ENCODE data around the gene ARHGEF28.

Gene ARHGEF28

DNA sequence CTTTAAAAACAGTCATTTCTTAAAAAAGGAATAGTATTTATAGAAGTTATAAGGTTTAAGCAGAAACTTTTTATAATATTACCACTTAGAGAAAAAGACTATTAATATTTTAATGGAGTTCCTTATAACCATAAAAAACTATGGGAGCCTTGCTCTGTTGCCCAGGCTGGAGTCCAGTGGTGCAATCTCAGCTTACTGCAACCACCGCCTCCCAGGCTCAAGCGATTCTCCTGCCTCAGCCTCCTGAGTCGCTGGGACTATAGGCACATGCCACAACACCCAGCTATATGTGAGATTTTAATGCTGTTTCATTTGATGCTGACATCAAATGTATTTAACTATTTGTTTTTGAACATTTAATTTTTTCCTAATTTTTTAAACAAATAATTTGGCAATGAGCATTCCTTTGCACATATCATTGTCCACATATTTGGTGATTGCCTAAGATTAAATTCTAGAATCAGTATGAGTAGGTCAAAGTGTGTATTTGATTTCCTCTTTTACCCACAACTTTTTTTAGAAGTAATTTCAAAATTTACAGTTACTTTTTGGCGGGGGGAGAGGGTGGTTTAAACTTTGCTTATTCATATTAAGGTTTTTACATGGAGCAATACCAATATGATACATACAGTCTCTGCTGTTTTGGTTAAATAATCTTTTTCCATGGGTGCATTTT lies 235.5 kb downstream of the ARHGEF28 start:
- peak; percentile 11 for DNase-seq

DNA sequence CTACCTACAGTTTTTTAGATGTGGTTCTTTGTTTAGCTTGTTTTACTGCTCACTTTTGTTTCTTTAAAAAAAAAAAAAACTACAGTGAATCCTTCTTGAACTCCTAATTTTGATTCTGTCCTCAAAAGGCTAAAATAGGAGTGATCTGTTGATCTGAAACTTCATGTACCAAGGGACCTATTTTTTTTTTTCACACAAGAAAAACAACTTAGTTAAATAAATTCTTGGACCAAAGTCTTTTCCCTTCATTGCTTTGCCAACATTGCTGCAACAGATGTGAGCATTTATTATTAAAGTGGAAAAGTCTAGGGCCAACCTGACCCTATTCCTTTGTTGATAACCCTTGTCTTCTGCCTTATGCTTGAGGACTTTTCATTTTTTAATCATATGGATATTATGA lies 236.8 kb downstream of the ARHGEF28 start:
- DNase-seq, result no peak

DNA sequence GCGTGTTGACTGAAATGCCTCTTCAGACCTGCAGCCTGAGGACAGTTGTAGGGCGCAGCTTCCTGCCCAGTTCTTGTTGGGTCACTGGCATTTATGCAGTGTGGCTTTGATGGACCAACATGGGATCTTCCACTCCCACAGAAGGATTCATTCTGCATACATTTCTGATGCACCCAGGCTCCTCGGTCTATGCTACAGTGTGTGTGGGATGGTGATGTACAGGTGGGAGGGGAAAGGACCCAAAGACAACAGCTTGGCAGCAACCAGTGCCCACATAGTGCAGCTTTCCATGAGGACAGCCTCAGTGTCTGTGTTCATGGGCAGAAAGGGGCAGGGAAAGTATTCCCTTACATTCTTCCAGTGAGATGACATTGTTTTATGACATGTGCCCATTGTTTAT lies 237.9 kb downstream of the ARHGEF28 start:
- DNase-seq, result no peak

DNA sequence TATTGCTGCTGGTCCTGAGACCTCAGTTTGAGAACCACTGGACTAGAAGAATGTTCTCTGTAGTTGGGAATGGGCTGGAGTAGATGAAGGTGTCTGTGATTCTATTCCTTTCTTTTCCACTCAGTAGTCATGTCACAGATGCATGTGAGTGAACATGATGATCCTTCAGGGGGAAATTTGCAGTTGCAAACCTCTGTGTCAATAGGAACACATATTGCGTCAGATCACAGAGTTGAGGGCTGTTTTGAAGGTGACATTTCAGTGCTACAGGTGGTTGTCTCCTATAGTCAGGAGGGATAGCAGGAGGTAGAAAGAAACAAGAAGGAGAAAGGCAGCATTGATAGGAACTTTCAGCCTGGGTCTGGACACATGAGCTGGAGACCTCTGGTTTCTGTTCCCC lies 239.3 kb downstream of the ARHGEF28 start:
- no peak for DNase-seq

DNA sequence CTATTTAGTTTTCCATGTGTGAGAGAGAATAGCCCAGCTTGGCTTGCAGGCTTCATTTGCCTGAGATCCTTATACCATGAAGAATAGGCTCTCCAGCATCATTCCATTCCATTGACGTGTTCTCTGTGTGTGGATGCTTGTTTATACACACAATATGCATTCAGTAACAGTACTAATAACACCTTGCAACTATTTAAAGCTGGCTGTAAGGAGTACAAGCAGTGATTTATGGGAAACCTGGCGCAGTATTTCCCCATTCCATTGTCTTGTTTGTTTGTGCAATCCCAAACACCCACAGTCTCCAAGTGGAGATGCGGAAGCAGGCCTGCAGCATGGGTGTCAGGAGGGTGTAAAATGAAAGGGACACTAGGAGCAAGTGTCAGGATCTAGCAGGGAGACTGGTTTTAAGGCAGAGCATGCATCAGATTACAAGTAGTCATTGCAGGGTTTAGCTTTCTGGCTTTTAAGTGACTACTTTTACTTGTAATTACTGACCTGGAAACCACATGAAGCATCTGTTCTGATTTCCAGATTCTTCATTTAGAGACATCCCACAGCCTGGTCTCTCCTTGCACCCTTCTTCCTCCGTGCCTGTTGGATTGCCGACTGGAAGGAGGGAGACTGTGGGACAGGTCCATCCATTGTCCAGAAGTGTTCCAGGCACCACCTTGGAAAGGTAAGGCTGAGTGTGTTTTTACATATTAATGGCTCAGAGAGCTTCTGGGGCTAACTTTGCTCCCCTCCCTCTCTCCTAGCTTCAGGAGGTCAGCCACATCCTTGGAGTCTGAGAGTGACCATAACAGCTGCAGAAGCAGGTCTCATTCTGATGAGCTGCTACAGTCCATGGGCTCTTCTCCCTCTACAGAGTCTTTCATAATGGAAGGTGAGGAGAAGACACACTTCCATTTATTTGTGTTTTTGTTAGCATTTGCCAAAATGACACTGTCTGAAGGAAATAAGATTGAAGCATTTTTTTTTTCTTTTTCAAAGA lies 241.6 kb downstream of the ARHGEF28 start:
- peak; percentile 31 for DNase-seq

DNA sequence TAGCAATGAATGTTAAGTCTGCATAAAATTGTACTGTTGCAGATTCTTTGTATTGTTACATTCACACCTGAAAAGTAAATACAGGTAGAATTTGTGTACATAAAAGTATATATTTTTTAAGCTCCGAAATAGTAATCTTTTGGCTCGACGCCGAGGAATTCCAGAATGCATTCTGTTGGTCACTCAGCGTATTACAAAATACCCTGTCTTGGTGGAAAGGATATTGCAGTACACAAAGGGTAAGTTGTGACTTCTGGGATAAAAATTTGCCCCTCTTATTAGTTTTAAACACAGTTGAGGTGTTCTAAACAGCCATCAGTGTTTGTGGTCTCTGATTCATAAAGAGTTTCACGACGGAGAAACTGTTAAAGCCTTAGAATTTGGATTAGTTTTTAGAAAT lies 257.6 kb downstream of the ARHGEF28 start:
- no peak for DNase-seq

DNA sequence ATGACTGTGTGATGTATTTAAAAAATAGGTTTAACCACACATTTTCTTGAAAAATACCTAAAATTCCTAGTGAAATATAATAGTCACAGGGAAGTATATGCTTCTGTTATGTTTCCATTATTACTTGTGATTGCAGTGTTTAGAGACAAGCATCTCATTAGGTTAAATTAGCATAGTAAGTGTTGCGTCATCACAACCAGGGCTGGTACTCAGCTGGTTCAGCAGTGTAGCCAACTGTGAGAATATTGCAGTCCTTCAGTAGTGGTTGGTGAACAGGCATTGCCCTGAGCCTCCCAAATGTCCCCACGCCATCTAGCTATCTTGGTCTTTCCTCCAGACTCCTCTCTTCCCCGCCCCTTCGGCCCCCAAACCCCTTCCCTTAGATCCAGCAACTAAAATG lies 261.7 kb downstream of the ARHGEF28 start:
- no peak for DNase-seq

DNA sequence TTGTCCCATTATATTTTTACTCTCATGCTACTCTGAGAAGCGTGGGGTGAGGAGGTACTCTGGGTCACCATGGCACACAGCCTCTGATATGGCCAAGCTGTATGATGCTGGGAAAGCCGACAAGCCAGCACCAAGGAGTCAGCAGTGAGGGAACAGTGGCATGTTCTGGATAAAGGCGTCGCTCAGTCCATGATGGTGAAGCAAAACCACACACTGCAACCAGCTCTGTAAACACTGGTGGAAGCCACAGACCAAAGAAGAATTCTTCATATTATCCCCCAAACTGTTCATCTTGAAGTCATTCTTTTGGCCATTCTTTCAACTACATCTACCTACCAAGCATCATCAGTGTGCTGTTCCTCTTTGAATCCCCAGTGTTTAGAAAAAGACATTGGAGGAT lies 264.6 kb downstream of the ARHGEF28 start:
- DNase-seq, result no peak

DNA sequence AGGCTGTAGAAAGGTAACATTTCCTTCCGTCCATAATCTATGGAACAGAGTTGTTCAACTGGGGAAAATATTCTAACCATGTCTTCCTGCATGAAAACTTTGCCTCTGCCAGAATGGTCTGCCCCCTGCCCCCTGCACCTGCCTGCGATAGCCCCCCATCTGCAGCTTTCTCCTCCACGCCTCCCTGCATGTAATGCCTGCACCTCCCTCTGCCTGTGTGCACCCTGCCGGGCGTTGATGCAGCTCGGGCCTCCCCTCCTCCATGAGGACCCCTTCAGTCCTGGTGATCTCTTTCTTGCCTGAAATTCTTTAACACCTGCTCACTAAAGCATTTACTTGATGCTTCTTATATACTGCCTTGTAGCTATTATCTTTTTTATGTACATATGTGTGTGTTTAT lies 266.2 kb downstream of the ARHGEF28 start:
- no peak for DNase-seq

DNA sequence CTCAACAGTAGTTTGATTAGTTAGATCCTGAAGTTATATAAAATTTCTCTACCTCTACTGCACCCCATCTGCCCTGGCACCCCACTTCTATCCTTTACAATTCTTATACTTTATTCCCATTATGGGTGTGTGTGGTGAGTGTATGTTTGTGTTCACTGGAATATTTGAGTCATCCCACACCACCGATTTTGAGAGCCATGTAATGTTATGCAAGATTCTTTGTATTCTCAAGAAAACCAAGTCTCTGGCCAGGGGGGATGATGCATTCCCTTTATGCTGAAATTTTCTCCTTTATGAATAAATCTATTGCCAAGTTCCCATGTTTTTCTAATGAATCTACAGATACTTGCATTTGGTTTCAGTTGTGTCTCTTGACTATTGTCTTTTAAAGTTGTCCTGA lies 266.8 kb downstream of the ARHGEF28 start:
- DNase-seq, result peak; percentile 94

DNA sequence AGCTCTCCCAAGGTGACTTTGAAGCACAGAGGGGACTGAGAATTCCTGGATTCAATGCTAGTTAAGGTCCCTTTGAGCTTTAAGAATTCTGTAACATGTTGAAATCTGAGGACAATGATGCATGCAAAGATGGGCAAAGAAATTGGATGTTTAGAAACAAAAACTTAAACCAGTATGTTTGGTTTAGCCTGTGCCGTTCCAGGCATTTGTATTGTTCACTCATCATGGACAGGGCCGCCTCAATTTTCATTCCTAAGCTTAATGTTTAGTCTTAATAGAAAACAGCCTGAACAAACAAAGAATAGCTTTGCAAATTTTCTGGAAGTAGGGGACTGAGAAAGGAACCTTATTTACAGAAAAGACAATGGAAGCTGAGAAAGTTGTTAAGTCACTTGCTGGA lies 267.8 kb downstream of the ARHGEF28 start:
- no peak for DNase-seq

DNA sequence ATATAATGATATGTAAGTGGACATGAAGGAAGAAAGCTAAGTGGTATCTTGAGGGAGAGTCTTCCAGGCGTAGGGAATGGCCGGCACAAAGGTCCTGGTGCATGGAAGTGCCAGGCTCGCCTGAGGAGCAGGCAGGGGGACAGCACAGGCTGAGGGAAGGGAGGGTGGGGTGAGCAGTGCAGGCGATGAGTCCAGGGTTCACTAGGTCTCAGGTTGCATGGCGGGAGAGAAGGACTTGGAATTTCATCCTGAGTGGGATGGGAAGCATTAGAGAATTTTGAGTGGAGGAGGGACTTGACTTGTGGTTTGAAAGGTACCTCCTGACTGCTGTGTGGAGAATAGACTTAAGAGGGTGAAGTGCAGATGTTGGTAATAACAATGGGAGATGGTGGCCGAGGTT lies 268.9 kb downstream of the ARHGEF28 start:
- DNase-seq, result no peak

DNA sequence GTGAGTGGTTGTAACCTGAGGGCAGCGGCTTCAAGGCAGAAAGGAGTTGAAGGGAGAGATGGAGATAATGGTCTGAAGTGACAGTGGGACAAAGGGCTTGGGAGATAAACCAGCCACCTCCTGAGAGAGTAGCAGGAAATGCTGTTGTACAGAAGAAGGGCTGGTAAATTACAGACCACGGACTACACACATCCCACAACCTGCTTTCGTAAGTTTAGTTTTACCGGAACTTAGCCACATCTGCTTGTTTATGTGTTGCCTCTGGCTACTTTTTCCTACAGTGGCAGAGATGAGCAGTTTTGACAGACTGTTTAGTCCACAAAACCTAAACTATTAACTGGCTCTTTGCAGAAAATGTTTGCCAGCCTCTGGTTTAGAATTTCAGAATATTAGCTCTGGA lies 269.5 kb downstream of the ARHGEF28 start:
- DNase-seq, result no peak

DNA sequence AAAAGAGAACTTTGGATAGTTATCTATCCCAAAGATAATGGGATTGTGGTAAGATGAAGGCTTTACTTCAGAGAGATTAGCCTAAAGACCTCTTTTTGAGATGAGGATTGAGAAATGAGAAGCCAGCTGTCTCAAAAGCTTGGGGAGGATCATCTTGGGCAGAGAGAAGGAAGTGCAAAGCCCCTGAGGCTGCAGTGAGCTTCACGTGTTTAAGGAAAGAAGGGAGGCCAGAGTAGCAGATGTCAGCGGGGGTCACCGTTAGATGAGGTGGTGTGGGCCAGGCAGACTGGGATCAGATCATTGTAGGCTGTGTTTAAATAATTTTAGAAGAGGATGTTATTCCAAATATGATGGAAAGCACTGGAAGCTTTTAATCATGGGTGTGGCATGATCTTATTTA lies 270.1 kb downstream of the ARHGEF28 start:
- no peak for DNase-seq

DNA sequence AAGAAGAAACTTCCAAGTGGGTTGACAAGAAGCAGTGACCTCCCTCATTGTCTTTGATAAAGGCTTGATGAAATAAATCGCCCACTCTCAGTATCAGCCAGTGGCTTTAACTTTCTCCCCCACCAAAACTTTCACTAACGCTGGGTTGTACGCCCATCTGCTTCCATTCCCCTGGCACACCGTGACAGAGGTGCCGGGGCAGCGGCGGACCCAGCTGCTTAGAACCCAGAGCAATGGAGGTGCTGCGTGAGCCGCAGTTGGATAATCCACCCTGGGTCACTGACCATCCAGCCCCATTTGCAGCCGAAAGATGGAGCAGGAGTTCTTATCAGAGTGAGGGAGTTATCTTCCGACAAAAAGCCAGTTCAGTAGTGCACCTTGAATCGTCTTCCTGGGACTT lies 270.7 kb downstream of the ARHGEF28 start:
- no peak for DNase-seq

DNA sequence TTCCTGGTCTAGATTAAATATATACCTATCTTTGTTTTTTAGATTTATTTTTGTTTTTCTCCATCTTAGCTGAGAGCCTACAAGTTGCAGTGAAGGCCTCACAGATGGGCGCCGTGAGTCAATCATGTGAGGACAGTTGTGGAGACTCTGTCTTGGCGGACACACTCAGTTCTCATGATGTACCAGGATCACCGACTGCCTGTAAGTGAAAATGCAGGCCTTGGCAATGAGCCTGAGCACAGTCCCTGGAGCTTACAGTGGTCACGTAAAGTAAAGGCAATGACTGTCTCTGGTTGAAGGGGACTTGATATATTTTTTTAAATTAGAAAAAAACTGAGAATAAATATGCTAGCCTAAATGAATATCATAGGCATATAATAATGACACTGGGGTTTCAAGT lies 271.9 kb downstream of the ARHGEF28 start:
- DNase-seq, result no peak

DNA sequence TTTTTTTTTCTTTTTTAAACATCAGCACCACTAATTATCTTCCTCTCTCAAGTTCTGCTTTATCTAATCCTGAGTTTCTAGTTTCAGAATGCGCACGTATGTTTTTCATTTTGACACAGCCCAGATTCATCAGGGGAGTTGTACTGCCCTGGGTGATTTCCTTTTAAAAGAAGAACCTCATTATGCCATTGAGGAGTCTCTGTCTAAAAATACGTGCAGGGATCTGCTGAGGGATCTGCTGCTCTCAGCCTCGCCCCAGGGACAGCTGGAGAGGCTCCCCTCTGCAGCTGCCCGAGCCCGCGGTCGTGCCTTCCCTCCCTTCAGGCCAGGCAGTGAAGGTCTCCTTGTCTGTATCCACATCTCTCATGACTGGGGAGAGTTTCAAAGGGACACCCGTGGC lies 273.1 kb downstream of the ARHGEF28 start:
- no peak for DNase-seq

DNA sequence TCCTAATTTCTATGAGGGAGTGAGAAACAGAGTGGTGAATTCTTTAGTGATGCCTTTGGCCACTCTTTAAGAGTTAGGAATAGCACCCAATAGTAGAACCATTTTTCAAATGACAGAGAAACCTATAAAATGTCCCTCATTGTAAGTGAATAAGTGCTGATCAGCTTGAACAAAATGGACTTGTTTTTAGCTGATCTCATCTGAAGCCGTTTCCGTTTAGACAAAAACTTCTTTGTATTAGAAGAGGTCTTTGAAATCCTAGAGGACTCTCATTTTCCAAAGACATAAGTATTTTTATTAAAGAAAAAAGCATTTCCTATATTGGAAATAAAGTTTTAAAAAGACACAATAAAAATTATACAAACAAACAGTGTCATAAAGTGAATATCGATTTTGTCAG lies 273.9 kb downstream of the ARHGEF28 start:
- DNase-seq, result no peak

DNA sequence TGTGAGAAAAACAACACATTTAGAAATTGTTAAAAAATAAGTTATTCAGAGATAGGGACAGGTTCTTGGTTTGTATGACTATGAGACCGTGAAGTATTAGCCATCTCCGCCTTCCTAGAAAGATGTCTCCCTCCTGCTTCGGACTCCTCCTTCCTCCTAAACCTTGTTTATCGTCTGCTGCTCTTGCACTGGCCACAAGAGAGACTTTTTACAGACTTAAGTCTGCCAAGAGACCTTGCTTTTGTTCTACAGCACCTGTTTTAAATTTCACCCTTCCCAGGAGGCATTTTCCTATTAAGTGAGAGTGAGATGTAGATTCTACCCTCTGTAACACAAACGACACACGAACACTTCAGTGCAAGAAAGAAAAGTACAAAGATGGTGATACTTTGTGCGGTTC lies 274.6 kb downstream of the ARHGEF28 start:
- no peak for DNase-seq

DNA sequence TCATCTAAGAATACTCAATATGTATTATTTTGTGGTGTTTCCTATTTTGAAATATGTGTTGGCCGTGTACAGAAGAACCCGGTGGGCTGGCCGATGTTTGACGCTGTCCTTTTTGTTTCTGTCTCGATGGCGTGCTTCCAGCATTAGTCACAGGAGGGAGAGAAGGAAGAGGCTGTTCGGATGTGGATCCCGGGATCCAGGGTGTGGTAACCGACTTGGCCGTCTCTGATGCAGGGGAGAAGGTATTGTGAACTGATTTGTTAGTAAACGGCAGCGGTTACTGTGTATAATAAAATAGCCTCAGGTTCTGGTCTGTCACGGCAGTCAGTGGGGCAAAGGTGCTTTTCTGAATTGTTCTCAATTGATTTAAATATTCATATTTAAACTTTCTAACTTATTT lies 275.0 kb downstream of the ARHGEF28 start:
- DNase-seq, result peak; percentile 79

DNA sequence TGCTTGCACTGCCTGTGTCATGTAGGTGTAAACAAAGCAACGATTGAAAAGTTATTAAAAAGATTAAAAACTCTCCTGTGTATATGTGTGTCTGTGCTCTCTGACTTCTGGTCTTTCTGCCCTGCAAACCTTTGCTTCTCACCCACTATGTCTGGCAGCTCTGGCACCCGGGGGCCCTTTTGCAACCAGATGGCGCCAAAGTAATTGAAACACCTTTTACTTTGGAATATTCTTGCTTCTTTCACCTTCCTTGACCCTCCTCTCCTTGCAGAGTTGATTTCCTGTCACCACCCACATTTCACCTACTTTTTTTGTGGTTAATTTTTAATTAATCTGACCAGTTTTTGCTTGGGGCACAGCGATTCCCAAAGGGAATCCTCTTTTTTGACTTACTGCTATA lies 275.5 kb downstream of the ARHGEF28 start:
- DNase-seq, result no peak

DNA sequence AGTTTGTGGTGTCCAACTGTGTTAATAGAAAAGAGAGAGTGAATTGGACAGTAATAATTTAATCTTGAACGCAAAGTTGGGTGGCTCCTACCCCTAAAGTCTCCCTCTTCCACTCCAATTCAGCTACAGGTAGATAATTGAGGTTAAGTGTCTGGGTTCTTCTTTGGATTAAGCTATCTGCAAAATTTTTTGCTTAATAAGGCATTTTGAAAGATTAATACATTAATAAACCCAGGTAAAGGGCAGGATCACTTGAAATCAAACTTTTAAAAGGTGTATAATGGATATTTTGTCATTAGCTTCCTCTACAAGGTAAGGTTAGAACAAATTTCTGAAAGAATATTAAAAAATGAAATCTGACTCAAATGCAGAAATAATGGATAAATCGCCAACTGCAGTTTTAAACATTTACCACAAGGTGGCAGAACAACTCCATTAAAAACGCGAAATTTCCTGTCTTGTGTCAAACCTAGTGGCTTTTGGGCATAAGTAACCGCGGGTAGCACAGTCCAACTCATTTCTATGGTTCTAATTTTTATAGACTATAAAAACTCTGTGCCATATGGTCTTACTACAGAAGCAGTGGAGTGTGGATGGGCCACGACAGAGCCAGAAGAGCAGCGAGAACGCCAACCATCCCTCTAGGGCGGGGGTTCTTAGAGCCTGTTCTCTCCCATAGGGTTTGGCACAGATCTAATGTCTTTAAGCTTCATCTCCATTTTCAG lies 276.5 kb downstream of the ARHGEF28 start:
- DNase-seq, result peak; percentile 69

DNA sequence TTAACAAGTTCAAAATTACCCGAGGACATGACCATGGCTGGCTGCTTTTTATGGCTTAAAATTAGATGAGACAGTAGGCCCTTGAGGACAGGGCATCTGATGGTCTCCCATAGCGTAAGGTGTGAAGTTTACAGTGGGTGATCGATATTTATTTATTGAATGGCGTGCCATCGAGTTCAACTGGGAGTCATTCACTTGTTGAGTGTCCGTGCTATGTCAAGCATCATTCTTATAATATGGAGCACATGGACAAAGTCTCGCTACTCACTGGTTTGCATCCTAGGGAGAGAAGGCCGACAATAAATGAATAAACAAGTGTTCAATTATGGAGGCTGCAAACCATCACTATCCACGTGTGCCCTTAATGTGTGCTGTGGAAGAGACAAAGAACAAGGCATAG lies 277.2 kb downstream of the ARHGEF28 start:
- DNase-seq, result no peak

DNA sequence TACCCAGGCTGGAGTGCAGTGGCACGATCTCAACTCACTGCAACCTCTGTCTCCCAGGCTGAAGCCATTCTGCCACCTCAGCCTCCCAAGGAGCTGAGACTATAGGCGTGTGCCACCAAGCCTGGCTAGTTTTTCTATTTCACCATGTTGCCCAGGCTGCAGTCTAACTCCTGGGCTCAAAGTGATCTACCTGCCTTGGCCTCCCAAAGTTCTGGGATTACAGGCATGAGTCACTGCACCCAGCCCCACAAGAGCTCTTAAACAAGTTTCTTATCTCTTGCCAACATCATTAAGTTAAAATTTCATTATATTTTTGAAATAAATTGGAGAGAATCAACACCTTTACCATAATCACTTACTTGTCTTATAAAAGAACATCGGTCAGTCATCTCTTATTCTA lies 280.3 kb downstream of the ARHGEF28 start:
- no peak for DNase-seq
